Activated CD8-positive, alpha-beta memory T cell treated with anti-CD3 and anti-CD28 coated beads, Interleukin-2, amount 10 ng/mL, durations not matched to agents 7 days and 5 days (primary cell): ENCODE measurements around the gene PGAM5. TPM values are rescaled to one million over a fixed set of nuclear protein-coding genes. Genes with fewer than 3 reads are reported as not detected.

ENCODE experiments used
- total RNA-seq, 2 experiments: library from RNA; stranded (reverse); gene quantifications; one replicate each; pipeline ENCODE4 v1.2.3, GENCODE V29; 2021

Gene PGAM5
- total RNA-seq, 2 experiments from 2014 or later: 59.6 to 70.1 TPM

Other genes starting within 250 kb of the PGAM5 start
- 10 to 100 TPM; 48.1 to 48.6 TPM for gene FBRSL1, start 220.7 kb upstream of the PGAM5 start, total RNA-seq
- gene LRCOL1, start 100.3 kb upstream of the PGAM5 start, total RNA-seq: not detected
- gene P2RX2, start 92.1 kb upstream of the PGAM5 start, total RNA-seq: not detected
- 100 to 1,000 TPM; 170 to 221 TPM for gene POLE, start 23.5 kb upstream of the PGAM5 start, total RNA-seq
- 10 to 100 TPM; 23.3 to 26.0 TPM for gene PXMP2, start 23.3 kb upstream of the PGAM5 start, total RNA-seq
- 100 to 1,000 TPM; 105 to 106 TPM for gene ANKLE2, start 51.0 kb downstream of the PGAM5 start, total RNA-seq
- gene GOLGA3, start 118.0 kb downstream of the PGAM5 start, total RNA-seq: 10 to 100 TPM; 60.0 to 60.4 TPM
- gene CHFR, start 176.8 kb downstream of the PGAM5 start, total RNA-seq: 10 to 100 TPM; 87.7 to 89.7 TPM
- 10 to 100 TPM in 1 of 2 experiments, 1 to 10 TPM in 1; 8.9 to 10.0 TPM for gene ZNF605, start 245.5 kb downstream of the PGAM5 start, total RNA-seq